Lower leg skin (tissue), 3 donors: ENCODE measurements around the gene DIP2C.

ENCODE experiments used
- POLR2A ChIP-seq, 2 donors: fragments of 450-650 bp; IDR thresholded peaks; one replicate each; pipeline ENCODE4 v1.6.1; 2016 to 2017; ENCODE audit warnings: antibody characterized with exemption in 2 of 2, mild to moderate bottlenecking in 1 of 2, moderate library complexity in 1 of 2
- TF ChIP-seq, protein P1 (sequence below), 3 donors: fragments of 450-650 bp; IDR thresholded peaks; one replicate each; pipeline ENCODE4 v1.5.1; 2016; ENCODE audit warnings: antibody characterized with exemption in 3 of 3, mild to moderate bottlenecking in 3 of 3, moderate library complexity in 2 of 3

DNA sequence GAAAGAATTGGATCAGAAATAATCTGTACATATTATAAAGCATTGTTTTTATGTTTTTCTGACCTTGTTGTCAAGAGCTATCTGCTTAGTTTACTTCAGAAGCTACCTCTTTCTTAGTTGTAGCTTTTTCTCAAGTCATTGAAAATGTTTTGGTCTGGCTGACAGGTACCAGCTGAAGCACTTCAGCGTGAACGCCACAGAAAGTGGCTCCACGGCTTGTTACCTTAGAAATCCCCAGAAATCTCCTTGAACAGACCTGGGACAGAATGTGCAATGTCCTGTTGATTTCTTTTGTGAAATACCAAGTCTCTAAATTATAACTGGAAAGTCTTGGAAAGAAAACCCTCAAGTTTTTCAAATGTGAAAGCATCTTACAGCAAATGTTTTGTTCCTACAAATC, 457.4 kb downstream of the DIP2C start:
- TF ChIP-seq POLR2A (IDR thresholded peaks at IDR 0.05): no peak
- TF ChIP-seq, protein P1, sequence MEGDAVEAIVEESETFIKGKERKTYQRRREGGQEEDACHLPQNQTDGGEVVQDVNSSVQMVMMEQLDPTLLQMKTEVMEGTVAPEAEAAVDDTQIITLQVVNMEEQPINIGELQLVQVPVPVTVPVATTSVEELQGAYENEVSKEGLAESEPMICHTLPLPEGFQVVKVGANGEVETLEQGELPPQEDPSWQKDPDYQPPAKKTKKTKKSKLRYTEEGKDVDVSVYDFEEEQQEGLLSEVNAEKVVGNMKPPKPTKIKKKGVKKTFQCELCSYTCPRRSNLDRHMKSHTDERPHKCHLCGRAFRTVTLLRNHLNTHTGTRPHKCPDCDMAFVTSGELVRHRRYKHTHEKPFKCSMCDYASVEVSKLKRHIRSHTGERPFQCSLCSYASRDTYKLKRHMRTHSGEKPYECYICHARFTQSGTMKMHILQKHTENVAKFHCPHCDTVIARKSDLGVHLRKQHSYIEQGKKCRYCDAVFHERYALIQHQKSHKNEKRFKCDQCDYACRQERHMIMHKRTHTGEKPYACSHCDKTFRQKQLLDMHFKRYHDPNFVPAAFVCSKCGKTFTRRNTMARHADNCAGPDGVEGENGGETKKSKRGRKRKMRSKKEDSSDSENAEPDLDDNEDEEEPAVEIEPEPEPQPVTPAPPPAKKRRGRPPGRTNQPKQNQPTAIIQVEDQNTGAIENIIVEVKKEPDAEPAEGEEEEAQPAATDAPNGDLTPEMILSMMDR (IDR thresholded peaks at IDR 0.05): no peak
